ENCODE measurements around the gene SOCS3.

DNA sequence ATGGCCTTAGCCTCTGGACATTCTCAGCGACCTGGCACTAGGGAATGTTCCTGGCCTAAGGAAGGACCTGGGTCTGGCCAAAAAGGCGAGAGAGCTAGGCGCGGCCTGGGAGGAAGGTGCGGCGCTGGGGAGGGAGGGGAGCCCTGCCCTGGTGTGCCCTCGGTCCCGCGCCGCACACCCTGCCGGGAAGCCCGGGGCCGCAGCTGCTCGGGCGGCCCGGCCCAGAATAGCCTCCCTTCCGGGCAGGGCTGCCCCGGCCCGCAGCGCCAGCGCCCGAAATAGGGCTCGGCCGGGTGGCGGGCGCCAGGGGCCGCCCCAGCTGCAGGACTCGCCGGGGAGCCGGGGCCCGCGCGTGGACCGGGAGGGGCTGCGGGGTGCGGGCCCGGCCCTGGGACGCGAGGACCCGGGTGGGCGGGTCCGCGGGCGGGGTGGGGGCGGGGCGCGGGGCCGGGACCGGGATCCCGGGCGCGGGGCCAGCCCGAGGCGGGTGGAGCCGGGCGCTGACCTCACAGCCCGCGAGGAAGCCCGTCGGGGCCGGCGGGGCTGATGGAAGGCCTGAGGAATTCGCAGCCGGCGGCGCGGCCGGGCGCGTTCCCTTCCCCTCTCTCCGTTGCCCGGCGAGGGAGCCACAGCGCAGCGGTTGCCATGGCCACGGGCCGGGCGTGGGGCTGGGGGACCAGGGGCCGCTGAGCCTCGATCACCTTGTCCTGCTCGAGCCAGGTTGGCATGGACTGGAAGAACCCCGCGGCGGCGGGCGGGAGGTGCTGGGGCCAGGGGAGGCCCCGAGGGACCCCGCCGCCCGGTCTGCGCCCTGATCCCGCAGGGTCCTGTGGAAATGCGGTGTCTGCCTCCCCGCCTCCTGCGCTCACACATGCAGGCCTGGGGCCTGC, 18.1 kb downstream of the SOCS3 start:
- TF ChIP-seq POLR2A (IDR thresholded peaks at IDR 0.05; ENCODE audit: extremely low read depth, insufficient read length) (no peak), MYC (IDR thresholded peaks at IDR 0.05; ENCODE audit: low read depth, low read length) (no peak)
- TF ChIP-seq, protein P1, sequence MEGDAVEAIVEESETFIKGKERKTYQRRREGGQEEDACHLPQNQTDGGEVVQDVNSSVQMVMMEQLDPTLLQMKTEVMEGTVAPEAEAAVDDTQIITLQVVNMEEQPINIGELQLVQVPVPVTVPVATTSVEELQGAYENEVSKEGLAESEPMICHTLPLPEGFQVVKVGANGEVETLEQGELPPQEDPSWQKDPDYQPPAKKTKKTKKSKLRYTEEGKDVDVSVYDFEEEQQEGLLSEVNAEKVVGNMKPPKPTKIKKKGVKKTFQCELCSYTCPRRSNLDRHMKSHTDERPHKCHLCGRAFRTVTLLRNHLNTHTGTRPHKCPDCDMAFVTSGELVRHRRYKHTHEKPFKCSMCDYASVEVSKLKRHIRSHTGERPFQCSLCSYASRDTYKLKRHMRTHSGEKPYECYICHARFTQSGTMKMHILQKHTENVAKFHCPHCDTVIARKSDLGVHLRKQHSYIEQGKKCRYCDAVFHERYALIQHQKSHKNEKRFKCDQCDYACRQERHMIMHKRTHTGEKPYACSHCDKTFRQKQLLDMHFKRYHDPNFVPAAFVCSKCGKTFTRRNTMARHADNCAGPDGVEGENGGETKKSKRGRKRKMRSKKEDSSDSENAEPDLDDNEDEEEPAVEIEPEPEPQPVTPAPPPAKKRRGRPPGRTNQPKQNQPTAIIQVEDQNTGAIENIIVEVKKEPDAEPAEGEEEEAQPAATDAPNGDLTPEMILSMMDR (IDR thresholded peaks at IDR 0.05; ENCODE audit: low read depth, low read length): no peak
- TF ChIP-seq, protein P2, sequence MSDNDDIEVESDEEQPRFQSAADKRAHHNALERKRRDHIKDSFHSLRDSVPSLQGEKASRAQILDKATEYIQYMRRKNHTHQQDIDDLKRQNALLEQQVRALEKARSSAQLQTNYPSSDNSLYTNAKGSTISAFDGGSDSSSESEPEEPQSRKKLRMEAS (IDR thresholded peaks at IDR 0.05; ENCODE audit: low read depth, low read length): no peak

Measured in NB4 (cell line).